HepG2 (cell line): ENCODE measurements around the gene IGIP. TPM values are rescaled to one million over a fixed set of nuclear protein-coding genes. Genes with fewer than 3 reads are reported as not detected.

Experiments used
- GPBP1L1 ChIP-seq: sonication (generic); formaldehyde crosslinking; IDR thresholded peaks from 2 replicates; pipeline ENCODE4 v1.5.0; 2020; ENCODE audit warnings: mild to moderate bottlenecking, missing genetic modification reagents
- HOXA9 ChIP-seq: sonication (generic); formaldehyde crosslinking; IDR thresholded peaks from 2 replicates; pipeline ENCODE4 v1.8.1; 2022; ENCODE audit warnings: missing genetic modification reagents, mild to moderate bottlenecking, moderate library complexity, borderline replicate concordance
- JDP2 ChIP-seq: sonication (generic); formaldehyde crosslinking; IDR thresholded peaks from 2 replicates; pipeline ENCODE4 v1.8.1; 2022; ENCODE audit warnings: missing genetic modification reagents, borderline replicate concordance
- KDM4B ChIP-seq: sonication (generic); formaldehyde crosslinking; IDR thresholded peaks from 2 replicates; pipeline ENCODE4 v1.4.0; 2020; ENCODE audit warnings: missing genetic modification reagents
- NFYB ChIP-seq: sonication (generic); formaldehyde crosslinking; IDR thresholded peaks from 2 replicates; pipeline ENCODE4 v1.4.0; 2020; ENCODE audit warnings: missing genetic modification reagents
- PAX8 ChIP-seq: sonication (generic); formaldehyde crosslinking; IDR thresholded peaks from 2 replicates; pipeline ENCODE4 v1.8.0; 2022; ENCODE audit warnings: mild to moderate bottlenecking, missing genetic modification reagents, borderline replicate concordance
- SMYD3 ChIP-seq: sonication (generic); formaldehyde crosslinking; IDR thresholded peaks from 2 replicates; pipeline ENCODE4 v1.8.1; 2023; ENCODE audit warnings: mild to moderate bottlenecking, missing genetic modification reagents
- TAF15 ChIP-seq: fragments of 200-400 bp; formaldehyde crosslinking; IDR thresholded peaks from one replicate; pipeline ENCODE4 v1.6.1; 2018; ENCODE audit warnings: mild to moderate bottlenecking, low read depth, low read length; ENCODE audit not compliant: poor library complexity, severe bottlenecking
- YEATS2 ChIP-seq: sonication (generic); formaldehyde crosslinking; IDR thresholded peaks from 2 replicates; pipeline ENCODE4 v1.4.0; 2020; ENCODE audit warnings: missing genetic modification reagents, borderline replicate concordance
- ZNF547 ChIP-seq: sonication (generic); formaldehyde crosslinking; IDR thresholded peaks from 2 replicates; pipeline ENCODE4 v1.5.1; 2020; ENCODE audit warnings: mild to moderate bottlenecking, missing genetic modification reagents
- ZNF574 ChIP-seq: sonication (generic); formaldehyde crosslinking; IDR thresholded peaks from 2 replicates; pipeline ENCODE4 v1.4.0; 2020; ENCODE audit warnings: missing genetic modification reagents
- ZNF724P ChIP-seq: sonication (generic); formaldehyde crosslinking; IDR thresholded peaks from 2 replicates; pipeline ENCODE4 v1.8.0; 2022; ENCODE audit warnings: missing genetic modification reagents, borderline replicate concordance
- ZSCAN21 ChIP-seq: sonication (generic); formaldehyde crosslinking; IDR thresholded peaks from 2 replicates; pipeline ENCODE4 v1.8.0; 2022; ENCODE audit warnings: mild to moderate bottlenecking, missing genetic modification reagents, moderate library complexity, borderline replicate concordance
- polyA plus RNA-seq, 8 experiments: library from polyadenylated mRNA; depleted of rRNA in 3 of 8; stranded (reverse) in 7 of 8; unstranded in 1 of 8; fragments of >200 nt; fragmentation: Illumina TruSeq in 4 of 8; extraction: Trizol in 4 of 8; gene quantifications; 2 replicates each; pipeline versions ENCODE4 v1.2.1 to v1.2.3, GENCODE V29; 2011 to 2016; ENCODE audit warnings: low read depth in 4 of 8, missing spikeins in 1 of 8, mixed read lengths in 1 of 8; ENCODE audit not compliant: insufficient read depth in 1 of 8
- total RNA-seq, 5 experiments: library from RNA; depleted of rRNA; stranded (reverse); fragments of >200 nt; fragmentation: Illumina TruSeq; extraction: Trizol; gene quantifications; 2 replicates each; pipeline ENCODE4 v1.2.3, GENCODE V29; 2016; ENCODE audit warnings: low read depth in 1 of 5
- TF ChIP-seq, protein P1 (sequence below): sonication (generic); formaldehyde crosslinking; IDR thresholded peaks from 2 replicates; pipeline ENCODE4 v1.8.1; 2023; ENCODE audit warnings: mild to moderate bottlenecking, moderate library complexity, missing genetic modification reagents
- TF ChIP-seq, protein P2 (sequence below): sonication (generic); formaldehyde crosslinking; IDR thresholded peaks from 2 replicates; pipeline ENCODE4 v1.8.0; 2022; ENCODE audit warnings: missing genetic modification reagents, mild to moderate bottlenecking, borderline replicate concordance
- TF ChIP-seq, protein P3 (sequence below): sonication (generic); formaldehyde crosslinking; IDR thresholded peaks from 2 replicates; pipeline ENCODE4 v1.8.0; 2022; ENCODE audit warnings: missing genetic modification reagents, mild to moderate bottlenecking, moderate library complexity, borderline replicate concordance
- TF ChIP-seq, protein P4 (sequence below): fragments of 450-650 bp; IDR thresholded peaks from 2 replicates; pipeline ENCODE4 v1.6.1; 2016
- TF ChIP-seq, protein P5 (sequence below): sonication (generic); formaldehyde crosslinking; IDR thresholded peaks from 2 replicates; pipeline ENCODE4 v1.4.0; 2020; ENCODE audit warnings: mild to moderate bottlenecking, missing genetic modification reagents

IGIP gene
- total and polyA plus RNA-seq, 2 of the 13 experiments (the other 11 are each of a cell fraction or from before 2014, with no cell fraction given) = 1.7 to 2.1 TPM

DNA sequence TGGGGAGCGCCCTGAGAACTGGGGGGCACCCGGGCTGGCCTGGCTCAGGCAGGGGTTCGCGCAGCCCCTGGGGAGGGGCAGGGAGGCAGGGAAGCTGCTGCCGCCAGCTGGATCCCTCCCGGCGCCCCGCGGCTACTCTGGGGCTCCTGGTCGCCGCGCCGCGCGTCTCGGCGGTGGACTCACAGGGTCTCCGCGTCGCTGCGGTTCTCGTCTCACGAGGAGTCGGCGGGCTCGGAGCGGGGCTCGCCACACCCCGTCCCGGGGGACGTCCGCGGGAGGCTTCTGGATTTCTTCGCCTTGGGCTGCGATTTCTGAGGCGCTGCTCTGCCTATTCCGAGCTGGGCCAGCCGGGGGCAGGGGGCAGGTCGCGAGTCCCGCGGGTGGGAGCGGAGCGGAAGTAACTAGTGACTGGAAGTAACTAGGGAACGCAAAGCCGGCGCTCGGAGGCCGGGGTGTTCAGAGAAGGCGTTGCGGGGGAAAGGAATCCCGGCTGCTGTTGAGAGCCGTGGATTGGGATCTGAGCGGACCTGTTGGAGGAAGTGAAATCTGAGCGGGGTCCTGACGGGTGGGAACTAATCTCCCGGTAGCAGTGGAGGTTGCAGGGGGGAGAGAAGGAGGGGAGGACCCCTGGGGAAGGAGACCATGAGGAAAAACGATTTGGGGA, 49.8 kb downstream of the IGIP start (continued):
- TF ChIP-seq ZNF724P (CRISPR knock-in tag) = no peak
- TF ChIP-seq TAF15 = no peak
- TF ChIP-seq HOXA9 (CRISPR knock-in tag) = no peak; the same call in 1 of the 2 replicates
- no peak for TF ChIP-seq NFYB
- TF ChIP-seq GPBP1L1 (CRISPR knock-in tag) = no peak
- no peak for TF ChIP-seq ZNF547 (CRISPR knock-in tag)
- TF ChIP-seq SMYD3 (CRISPR knock-in tag) = no peak
- TF ChIP-seq, protein P1, sequence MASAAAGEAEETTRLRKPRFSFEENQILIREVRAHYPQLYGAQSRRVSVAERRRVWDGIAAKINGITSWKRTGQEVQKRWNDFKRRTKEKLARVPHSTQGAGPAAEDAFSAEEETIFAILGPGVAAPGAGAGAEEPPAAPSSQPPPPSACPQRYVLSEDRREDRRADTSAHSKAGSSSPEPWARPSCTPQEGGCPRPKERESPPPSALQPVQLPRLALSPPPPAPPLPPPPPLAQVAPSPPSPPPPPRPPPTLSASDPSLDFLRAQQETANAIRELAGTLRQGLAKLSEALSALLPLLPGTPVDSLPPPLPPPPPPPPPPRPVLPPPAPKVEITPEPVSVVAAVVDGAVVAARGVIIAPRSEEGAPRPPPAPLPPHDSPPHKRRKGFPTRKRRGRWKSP (CRISPR knock-in tag) = no peak
- TF ChIP-seq, protein P2, sequence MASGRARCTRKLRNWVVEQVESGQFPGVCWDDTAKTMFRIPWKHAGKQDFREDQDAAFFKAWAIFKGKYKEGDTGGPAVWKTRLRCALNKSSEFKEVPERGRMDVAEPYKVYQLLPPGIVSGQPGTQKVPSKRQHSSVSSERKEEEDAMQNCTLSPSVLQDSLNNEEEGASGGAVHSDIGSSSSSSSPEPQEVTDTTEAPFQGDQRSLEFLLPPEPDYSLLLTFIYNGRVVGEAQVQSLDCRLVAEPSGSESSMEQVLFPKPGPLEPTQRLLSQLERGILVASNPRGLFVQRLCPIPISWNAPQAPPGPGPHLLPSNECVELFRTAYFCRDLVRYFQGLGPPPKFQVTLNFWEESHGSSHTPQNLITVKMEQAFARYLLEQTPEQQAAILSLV (CRISPR knock-in tag) = peak; percentile 70; the same call in 1 of the 2 replicates
- TF ChIP-seq, protein P3, sequence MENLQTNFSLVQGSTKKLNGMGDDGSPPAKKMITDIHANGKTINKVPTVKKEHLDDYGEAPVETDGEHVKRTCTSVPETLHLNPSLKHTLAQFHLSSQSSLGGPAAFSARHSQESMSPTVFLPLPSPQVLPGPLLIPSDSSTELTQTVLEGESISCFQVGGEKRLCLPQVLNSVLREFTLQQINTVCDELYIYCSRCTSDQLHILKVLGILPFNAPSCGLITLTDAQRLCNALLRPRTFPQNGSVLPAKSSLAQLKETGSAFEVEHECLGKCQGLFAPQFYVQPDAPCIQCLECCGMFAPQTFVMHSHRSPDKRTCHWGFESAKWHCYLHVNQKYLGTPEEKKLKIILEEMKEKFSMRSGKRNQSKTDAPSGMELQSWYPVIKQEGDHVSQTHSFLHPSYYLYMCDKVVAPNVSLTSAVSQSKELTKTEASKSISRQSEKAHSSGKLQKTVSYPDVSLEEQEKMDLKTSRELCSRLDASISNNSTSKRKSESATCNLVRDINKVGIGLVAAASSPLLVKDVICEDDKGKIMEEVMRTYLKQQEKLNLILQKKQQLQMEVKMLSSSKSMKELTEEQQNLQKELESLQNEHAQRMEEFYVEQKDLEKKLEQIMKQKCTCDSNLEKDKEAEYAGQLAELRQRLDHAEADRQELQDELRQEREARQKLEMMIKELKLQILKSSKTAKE (CRISPR knock-in tag) = no peak
- TF ChIP-seq, protein P4, sequence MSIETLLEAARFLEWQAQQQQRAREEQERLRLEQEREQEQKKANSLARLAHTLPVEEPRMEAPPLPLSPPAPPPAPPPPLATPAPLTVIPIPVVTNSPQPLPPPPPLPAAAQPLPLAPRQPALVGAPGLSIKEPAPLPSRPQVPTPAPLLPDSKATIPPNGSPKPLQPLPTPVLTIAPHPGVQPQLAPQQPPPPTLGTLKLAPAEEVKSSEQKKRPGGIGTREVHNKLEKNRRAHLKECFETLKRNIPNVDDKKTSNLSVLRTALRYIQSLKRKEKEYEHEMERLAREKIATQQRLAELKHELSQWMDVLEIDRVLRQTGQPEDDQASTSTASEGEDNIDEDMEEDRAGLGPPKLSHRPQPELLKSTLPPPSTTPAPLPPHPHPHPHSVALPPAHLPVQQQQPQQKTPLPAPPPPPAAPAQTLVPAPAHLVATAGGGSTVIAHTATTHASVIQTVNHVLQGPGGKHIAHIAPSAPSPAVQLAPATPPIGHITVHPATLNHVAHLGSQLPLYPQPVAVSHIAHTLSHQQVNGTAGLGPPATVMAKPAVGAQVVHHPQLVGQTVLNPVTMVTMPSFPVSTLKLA = no peak
- no peak for TF ChIP-seq JDP2 (CRISPR knock-in tag)
- TF ChIP-seq, protein P5, sequence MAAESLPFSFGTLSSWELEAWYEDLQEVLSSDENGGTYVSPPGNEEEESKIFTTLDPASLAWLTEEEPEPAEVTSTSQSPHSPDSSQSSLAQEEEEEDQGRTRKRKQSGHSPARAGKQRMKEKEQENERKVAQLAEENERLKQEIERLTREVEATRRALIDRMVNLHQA (CRISPR knock-in tag) = no peak
- no peak for TF ChIP-seq YEATS2 (CRISPR knock-in tag)
- TF ChIP-seq ZNF574 (CRISPR knock-in tag) = peak; percentile 41; the same call in 1 of the 2 replicates
- no peak for TF ChIP-seq KDM4B (CRISPR knock-in tag)
- no peak for TF ChIP-seq PAX8 (CRISPR knock-in tag)
- peak; percentile 16; the same call in 1 of the 2 replicates for TF ChIP-seq ZSCAN21 (CRISPR knock-in tag)
